Measurements from ENCODE around the gene GRM3. TPM values are rescaled to one million over a fixed set of nuclear protein-coding genes. Genes with fewer than 3 reads are reported as not detected.

GRM3 gene
- total RNA-seq, 1 donor from 2014 or later, result not detected

DNA sequence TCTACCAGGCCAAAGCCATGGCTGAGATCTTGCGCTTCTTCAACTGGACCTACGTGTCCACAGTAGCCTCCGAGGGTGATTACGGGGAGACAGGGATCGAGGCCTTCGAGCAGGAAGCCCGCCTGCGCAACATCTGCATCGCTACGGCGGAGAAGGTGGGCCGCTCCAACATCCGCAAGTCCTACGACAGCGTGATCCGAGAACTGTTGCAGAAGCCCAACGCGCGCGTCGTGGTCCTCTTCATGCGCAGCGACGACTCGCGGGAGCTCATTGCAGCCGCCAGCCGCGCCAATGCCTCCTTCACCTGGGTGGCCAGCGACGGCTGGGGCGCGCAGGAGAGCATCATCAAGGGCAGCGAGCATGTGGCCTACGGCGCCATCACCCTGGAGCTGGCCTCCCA, 142.7 kb downstream of the GRM3 start:
- no peak for DNase-seq (ENCODE audit: low read depth)

- no peak for DNase-seq (ENCODE audit: low read depth)
These were observed 145.2 kb downstream of the GRM3 start for GRCh38 chr7:86788948-86789347.

- no peak for DNase-seq (ENCODE audit: low read depth)
These were observed 146.7 kb downstream of the GRM3 start for GRCh38 chr7:86790383-86790782.

GRCh38 chr7:86792260-86792659, 148.6 kb downstream of the GRM3 start:
- DNase-seq (ENCODE audit: low read depth), result no peak

DNA sequence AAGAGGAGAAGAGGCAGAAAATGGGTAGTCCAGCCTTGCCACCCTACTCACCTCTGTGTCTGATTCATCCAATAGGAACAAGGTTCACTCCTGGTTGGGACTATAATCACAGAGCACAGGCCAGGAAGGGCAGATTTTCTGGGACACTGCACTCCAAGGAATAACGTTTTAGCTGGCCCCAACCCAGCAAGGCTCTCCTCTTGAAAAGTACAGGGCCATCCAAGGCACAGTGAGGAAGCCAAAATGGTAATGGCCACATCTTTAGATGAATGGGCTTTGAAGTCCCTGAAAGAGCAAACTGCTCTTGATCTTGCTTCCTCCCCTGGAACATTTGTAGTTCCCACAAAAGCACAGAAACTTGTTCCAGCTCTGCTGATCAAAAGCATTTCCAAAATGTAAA, 149.4 kb downstream of the GRM3 start:
- no peak for DNase-seq (ENCODE audit: low read depth)

- DNase-seq (ENCODE audit: low read depth), result peak; percentile 2
These were observed 171.1 kb downstream of the GRM3 start for GRCh38 chr7:86814661-86815379.

GRCh38 chr7:86815556-86815955, 171.8 kb downstream of the GRM3 start:
- DNase-seq (ENCODE audit: low read depth), result no peak

GRCh38 chr7:86818903-86819302, 175.2 kb downstream of the GRM3 start:
- DNase-seq (ENCODE audit: low read depth), result no peak

DNA sequence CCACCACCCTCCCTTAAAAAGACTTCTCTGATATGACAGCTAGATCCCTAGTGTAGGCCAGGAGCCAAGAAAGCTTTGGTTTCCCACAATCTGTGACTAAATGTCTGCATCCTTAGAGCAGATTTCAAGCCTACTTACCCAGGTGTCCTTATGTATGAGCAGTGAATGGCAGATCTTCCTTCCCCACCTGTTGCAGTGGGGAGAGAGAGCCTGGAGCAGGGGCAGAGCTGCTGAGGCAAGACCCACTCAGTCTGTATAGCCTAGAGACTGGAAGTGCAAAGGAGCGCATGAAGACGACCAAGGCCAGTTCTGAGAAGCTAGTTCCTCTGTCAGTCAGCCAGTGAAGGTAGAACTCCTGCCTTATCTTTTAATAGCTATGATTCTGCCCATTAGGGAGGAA, 180.1 kb downstream of the GRM3 start:
- DNase-seq (ENCODE audit: low read depth), result no peak

- no peak for DNase-seq (ENCODE audit: low read depth)
These were observed 181.6 kb downstream of the GRM3 start for GRCh38 chr7:86825264-86825663.

DNA sequence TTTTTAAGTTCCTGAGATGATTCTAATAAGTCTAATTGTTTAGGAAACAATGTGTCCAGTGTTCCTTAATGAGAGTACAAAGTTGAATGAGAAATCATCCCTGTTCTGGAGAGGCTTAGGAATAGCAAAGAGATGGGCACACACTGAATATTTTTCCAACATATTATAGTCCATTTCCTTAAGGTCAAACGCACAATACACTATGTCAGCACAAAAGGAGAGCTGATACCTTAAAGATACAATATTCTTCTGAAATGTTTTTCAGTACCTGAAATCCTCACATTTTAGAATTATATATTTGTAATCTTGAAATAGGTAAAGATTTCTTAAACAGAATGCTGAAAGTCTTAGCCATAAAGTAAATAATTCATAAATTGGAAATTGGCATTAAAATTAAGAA, 183.2 kb downstream of the GRM3 start:
- no peak for DNase-seq (ENCODE audit: low read depth)

DNA sequence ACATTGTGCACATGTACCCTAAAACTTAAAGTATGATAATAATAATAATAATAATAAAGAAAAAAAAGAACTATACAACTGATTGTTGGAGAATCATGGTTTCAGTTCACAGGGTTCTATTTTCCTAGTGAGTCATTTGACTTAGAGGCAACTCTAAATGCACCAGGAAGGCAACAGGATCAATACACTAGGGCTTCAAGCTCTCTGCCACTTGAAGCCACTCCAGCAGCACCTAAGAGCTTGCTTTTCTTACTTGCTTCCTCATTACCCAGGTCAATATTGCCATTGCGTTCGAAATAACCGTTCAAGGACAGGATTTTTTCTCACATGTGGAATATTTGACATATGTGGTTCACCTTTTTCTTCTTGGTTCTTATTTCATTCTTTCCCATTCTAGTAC, 189.7 kb downstream of the GRM3 start:
- no peak for DNase-seq (ENCODE audit: low read depth)

DNA sequence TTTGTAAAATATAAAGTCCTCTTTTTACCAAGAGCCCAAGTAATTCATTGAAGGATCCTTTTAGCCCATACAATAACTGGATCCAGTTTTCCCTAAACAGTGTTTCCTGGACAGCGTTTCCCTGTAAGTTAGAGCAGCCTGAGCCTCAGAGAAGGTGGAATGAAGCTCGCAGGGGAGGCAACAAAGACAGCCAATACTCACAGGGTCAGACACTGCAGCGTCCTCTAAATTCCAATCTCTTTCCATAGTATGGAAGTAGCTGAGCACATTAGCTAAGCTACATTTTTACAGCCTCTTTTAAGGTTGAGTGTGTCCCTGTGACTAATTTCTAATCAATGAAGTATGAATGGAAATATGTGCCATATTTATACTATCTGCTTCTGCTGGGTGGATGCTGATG, 193.5 kb downstream of the GRM3 start:
- no peak for DNase-seq (ENCODE audit: low read depth)

- no peak for DNase-seq (ENCODE audit: low read depth)
These were observed 200.9 kb downstream of the GRM3 start for GRCh38 chr7:86844608-86845007.

GRCh38 chr7:86846494-86847190, 202.9 kb downstream of the GRM3 start:
- DNase-seq (ENCODE audit: low read depth), result peak; percentile 7

DNA sequence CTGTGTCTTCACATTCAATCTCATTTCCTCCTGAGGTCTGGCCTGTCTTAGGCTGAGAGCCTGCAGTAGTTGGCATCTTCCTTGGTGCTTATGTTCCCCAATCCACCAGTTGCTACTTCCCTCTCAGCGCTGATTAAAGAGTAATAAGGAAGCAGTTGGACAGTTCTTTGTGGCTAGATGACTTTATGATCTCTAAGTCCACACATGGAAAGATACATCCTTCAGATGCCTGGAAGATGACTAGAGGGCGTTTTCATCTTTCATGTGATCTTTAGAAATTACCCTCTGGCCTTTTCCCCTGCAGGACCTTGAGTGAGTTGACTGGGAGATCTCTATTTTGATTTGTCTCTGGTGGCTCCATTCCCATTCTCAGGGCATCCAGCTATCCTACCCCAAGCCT, 204.5 kb downstream of the GRM3 start:
- DNase-seq (ENCODE audit: low read depth), result no peak

- DNase-seq (ENCODE audit: low read depth), result no peak
These were observed 207.9 kb downstream of the GRM3 start for GRCh38 chr7:86851566-86851965.

DNA sequence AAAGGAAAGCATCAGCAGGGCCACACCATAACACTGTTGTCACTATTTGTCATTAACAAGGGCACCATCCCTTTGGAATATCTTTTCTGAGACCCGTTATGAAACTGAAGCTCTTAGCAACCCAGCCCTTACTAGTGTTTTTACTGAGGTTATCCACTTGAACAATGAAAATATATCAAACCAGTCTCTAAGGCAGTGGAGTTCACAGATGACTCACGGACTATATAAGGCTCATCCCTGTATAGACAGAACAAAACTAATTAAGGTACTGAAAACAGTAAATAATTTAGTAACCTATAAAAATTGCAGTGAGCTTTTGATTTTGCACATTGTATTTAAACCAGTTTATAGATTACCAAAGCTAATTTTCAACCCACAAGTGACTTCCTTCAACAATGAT, 219.7 kb downstream of the GRM3 start:
- DNase-seq (ENCODE audit: low read depth), result no peak

GRCh38 chr7:86867163-86867762, 223.6 kb downstream of the GRM3 start:
- DNase-seq (ENCODE audit: low read depth), result no peak

GRCh38 chr7:86876146-86876545, 232.4 kb downstream of the GRM3 start:
- no peak for DNase-seq (ENCODE audit: low read depth)

DNA sequence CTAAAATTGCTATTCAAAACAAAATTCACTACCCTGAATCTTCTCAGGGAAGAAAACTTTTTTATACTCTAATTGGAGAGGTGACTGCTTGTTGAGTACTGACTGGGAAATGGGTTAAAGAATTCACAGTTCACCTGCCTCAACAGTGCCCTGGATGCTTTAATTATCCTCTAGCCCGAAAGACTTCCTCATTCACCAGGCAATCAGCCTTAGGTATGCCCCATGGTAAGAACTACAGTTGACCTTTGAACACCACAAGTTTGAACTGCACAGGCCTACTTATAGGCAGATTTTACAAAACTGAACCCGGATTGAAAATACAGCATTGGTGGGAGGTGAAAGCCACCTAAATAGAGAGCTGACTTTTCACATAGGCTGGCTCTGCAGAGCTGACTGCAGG, 240.4 kb downstream of the GRM3 start:
- no peak for DNase-seq (ENCODE audit: low read depth)

DNA sequence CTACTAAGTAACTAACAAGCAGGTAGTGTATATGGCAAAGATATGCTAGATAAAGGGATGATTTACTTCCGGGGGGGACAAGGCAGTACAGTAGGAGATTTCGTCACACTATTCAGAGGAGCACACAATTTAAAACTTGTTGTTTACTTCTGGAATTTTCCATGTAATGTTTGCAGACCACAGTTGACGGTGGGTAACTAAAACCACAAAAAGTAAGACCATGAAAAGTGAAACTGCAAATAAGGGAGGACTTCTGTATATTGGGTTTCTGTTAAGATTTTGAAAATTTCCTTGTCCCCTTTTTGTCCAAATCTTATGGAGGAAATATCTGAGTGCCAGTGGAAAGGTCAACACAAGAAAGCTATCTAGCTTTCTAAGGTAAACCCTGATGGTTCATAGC, 245.8 kb downstream of the GRM3 start:
- DNase-seq (ENCODE audit: low read depth), result no peak

GRCh38 chr7:86898171-86898570, 254.5 kb downstream of the GRM3 start:
- DNase-seq (ENCODE audit: low read depth), result no peak

Measured in renal cortical epithelial cell (primary cell).